ENCODE measurements around the gene ROPN1.
A peak's percentile ranks its signal among the peaks of the same experiment; 100 is the strongest.
"Not testable (repeated sequence)": the region's sequence is repeated elsewhere in the genome, so short reads cannot be mapped to it uniquely, and the experiment has no call there.

ROPN1 gene

DNA sequence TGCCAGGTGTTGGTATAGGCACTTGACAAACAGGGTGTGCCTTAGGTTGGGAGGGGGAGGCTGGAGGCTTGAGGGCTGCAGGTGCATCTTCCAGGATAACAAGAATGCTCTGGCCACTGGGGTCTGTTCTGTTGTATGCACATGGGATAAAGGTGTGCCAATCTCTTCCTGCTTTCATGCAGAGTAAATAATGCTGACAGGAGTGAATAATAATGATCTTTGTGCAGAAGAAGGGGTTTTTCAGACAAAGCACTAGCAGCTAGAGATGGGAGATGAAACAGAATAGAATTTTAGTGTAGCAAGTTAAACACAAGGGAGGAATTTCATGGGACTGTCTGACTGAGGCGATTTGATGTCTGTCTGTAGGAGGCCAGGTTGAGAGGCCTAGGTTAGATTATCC lies 1.9 kb upstream of the ROPN1 start:
- DNase-seq, result no peak

DNA sequence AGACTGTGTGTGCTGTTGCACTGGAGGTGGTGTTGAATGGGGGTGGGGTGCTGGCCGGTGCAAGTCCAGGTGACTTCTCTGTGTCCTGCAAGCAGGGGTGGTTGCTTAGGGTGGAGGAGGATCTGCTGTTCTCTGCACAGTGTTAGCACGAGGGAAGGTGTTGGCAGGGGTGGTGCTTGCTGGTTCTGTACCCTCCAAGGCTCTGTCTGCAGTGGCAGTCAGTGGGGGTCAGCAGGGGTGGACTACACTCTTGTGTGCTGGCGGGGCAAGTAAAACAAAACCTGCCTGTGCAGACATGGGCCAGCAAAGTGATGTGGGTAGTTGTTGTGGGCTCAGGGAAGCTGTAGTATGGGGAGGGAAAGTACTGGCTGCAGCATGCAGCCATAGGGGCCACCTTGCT lies 5.5 kb downstream of the ROPN1 start:
- DNase-seq, result no peak

DNA sequence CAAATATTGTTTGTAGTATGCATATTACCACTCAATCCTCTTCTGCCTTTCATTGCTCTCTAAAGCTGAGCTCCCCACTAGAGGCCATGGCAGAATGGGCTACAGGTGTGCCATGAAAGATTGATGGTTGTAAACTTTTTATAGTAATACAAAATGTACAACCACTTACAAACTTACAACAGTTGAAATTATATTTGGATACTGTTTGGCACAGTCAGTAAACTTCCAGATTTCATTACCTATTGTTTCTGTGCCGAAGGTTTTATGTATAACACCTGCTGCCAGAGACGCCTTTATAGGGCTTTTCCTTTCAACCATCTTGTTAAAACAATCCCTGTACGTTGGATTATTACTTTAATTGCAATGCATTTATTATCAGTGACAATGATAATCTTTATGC lies 7.0 kb downstream of the ROPN1 start:
- no peak for DNase-seq

DNA sequence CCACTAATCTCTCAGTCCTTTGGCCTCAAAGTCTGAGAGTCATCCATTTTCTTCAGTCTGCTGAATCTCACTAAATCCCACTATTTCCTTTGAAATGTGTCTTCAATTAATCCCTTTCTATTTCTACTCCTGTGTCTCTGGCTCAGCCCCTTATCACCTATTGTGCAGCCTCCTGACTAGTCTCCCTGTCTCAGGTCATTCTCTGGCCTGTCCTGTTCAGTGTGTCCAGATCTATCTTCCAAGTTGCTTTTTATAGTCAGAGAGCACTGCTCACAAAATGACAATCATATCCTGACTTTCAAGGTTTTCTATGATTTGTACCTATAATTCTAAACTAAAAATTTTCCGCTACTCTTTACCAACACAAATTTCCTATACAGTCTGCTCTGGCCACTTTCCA lies 7.6 kb downstream of the ROPN1 start:
- DNase-seq, result no peak

DNA sequence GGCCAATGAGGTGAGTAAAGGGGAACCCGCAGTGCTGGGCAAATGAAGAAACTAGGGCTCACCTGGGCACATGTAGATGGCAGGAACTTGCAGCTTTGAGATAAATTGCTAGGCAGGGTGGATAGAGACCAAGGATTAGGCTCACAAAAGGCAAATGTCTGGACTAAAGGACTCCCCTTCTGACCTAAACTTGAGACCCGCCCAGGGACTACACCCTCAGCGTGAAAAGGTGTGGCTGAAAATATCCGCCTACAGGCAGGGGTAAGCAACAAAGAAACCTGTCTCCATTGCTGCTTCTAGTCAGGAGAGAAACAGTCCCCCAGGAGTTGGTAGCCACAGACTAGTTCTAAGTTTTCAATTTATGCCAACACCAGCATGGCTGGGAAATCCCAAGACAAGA lies 10.6 kb downstream of the ROPN1 start:
- DNase-seq, result not testable (repeated sequence)

DNA sequence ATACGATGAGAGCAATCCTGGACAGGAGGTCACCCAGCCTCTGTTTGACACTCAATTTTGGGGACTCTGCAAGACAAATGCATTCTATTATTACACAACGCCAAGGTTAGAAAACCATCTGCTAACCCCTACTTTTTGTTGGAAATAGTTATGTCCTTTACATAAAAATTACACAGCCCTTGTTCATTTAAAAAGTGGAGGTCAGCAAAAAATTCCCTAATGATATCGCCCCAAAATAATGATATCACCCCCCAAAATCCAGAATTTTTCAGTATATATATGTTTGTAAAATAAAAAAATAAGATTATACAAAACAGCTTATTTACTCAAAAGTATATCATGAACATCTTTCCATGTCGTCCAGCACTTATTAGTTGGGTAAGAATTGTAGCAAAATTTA lies 11.4 kb downstream of the ROPN1 start:
- DNase-seq, result no peak

DNA sequence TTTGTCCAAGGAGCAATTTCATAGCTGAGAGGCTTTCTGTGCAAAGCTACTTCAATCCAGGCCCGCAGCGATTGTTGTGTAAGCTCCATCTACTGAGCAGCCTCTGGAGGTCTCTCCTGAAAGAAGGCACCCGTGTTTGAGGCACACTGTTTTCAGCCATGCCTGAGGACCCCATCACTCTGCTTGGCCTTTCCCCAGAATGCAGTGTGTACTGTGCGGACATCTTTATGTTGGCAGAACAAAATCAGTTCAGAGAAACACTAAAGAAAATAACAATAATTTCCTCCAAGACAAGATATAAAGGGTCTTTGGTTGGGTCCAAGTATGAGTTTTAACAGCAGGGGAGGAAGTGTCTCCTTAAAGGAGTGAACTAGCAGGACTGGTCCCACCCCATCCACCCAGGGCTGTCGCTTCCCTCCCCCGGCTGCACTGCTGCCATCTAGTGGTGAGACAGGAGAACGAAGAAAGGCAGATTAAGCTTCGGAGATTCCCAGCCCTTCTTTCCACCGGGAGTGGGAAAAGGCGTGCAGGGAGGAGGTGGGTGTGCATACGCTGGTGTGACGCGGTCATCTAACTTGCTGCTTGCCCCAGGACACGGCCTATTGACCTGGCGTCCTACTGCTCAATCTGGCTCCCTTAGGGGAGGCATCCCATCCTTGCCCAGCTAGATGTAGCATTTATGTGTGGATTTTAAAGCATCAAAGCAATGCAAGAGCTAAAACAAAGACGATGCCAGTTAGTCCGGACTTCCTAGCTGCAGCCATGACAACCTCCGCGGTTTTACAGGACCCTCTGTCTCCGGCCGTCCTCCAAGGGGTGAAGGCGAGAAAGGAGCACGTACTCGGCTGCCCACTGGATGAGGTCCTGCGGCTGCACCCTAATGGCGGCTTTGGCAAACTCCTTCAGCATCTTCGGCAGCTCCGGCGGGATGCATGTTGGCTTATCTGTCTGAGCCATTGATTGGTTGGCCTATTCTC lies 12.1 kb downstream of the ROPN1 start:
- not testable (repeated sequence) for DNase-seq

DNA sequence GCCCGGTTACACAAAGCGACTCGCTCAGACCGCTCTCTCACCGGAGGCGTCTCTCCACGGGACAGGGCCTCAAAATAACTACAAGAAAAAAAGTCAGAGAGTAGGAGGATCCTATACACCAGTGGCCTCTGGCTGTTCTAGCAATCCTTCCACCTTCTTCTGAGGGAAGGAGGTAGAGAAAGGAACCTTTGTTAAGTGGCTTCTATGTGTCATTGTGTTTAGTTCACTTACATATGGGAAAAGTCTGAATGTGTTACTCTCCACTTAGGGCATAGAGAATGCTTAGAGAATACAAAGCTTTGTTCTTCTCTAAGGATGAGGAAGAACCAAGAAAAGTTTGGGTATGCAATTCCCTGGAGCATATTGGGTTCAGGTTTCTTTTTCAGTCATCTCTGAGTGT lies 15.0 kb downstream of the ROPN1 start:
- DNase-seq, result not testable (repeated sequence)

DNA sequence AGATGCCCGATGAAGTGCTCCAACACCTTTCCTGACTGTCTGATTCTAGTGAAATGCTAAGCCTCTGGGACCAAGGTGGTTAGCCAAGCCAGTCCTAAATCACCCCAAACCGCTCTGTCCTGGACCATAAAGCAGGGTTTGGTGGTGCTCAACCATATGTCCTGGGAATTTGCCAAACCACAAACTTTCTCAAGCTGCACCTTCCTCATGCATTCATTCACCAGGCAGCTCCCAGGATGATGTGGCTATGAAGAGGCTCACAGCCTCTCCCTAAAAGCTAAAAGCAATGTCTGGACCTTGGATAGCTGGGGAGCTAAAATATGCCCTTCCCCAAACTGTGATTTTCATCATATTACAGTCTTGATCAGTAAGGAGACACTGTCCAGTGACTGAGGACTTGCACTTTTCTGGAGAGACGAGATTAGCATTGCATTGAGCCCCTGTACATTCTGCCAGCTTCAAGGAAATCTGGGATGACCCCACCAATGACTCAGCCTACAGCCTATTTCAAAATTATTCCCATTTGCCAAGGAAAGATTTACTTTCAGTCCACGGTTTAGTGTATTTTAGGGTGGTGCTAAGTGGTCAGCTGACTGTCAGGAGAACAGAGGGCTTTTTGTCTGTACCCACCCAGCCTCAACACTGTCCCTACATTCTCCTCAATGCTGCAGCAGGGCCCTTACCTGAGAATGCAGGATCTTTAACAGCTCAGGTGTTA lies 15.6 kb downstream of the ROPN1 start:
- not testable (repeated sequence) for DNase-seq

DNA sequence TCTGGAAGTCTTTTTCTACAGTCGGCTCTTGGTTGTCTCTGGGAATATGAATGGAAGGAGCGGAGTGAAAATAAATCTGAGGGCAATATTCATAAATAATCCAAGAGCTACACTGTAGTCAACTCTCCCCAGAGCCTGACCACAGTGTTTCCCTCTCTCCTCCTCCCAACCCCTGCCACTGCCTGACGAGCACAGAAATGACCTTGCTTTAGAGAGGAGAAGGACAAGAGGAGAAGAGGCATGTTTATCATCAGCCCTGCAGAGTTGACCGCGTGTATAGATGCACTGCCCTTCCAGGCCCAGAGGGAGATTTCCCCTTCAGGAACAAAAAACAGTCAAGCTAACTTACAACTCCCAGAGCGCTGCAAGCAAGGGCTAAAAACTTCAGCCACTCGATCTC lies 16.9 kb downstream of the ROPN1 start:
- not testable (repeated sequence) for DNase-seq

DNA sequence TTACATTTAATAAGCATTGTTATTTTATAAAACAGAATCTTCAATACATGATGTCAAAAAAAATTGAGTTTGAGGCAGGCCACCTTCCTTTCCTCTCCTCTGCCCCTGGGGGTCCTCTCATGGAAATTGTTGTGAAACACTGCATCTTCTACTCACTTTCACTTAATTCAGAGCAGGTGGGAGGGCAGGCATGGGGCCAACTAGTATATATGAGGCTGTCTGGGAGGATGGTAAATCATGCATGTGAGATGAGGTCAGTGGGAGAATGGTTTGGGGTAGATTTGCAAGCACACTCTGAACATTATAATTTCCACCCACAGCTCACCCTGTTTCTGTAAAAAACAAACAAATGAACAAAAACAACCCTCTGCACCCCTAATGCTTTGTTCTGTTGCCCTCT lies 20.5 kb downstream of the ROPN1 start:
- no peak for DNase-seq

DNA sequence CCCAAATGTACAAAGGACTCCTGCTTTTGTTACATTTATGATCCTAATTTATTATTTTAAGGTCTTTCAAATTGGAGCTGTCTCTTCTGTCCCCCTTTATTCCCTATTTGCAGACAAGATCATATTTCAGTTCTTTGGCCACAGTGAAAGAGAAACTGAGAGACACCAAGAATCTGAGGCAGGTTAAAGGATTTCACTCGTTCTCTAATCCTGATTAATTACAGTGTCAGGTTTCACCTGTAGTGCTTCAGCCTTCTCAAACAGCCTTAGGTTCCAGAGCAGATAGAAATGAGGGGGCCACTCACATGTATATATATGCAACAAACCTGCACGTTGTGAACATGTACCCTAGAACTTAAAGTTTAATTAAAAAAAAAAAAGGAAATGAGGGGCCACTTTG lies 24.7 kb downstream of the ROPN1 start:
- not testable (repeated sequence) for DNase-seq

DNA sequence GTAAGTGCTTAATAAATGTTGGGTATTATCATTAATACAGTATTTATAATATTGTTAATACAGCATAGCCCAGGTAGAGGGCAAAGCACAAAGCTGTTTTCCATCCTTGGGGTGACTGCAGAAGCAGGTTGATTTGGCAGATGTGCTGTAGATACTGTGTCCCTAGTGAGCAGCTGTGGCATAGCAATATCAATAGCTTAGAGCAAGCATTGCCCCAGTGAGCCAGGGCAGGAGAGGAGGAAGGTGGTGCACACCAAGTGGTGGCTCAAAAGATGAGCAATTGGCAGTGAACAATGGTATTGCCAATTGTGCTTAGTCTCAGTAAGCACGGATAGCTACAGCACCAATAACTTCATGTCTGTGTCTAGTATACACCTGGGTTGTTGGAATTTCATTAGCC lies 25.1 kb downstream of the ROPN1 start:
- not testable (repeated sequence) for DNase-seq

DNA sequence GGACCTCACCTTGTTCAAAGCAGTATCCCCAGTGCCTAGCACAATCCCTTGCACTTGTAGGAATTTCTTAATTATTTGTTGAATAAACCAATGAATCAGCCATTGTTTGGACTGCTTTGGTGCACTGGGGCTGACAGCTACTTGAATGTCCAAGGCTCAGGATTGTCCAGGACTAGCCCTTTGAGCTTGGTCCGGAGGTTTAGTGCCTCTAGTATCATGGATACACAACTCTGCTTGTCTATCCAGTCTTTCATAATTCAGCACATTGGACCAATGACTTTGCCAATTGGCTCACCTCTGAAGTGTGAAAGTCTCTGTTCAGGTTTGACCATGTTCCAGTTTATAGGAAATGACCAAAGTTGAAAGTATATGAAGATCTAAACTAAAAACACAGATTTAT lies 27.1 kb downstream of the ROPN1 start:
- DNase-seq, result not testable (repeated sequence)

DNA sequence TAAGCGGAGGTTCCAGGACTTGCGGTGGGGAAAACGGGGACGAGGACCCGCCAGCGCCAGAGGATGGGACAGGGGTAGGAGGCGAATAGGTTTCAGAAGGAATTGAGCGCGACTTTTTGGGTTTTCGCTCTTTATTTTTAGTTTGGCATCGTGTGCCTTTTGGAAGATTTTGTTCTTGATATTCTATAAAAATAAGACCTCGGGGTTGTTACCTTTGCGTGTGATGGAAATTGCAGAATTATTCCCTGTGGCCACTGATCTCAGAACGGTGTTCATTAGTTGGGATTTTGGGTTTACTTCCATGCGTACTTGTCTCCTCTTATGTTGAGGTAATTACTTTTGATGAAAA lies 30.4 kb downstream of the ROPN1 start:
- no peak for DNase-seq

DNA sequence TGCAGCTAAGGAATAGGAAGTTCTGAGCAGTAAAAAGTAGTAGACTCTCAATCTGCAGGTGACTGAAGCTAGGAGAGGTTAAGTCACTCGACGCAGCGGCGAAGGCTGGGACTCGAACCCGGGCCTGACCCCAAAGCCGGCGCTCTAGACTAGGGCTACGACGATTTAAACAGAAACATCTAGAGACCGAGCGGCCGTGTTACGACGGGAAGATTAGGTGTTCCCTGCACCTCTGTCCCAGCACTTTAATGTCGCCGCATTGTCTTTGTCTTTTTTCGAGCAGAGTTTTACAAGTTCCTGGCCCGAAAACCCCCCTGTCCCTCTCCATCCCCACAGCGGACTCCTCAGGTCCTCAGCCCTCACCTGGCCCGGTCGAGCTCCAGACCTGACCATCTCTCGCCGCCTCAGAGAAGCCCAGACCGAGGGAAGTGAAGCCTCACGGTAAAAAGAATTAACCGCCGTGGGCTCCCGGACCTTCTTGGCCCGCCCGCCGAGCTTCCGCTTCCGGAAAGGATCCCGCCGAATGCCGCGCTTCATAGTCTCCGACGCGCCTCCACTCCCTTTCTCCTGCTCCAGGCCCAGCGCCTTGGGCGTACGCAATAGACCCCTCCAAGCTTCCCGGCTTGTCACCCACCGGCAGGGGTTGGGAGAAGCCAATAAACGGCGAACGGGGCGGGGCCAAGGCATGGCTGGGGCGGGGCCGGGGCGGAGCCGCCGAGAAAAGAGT lies 31.0 kb downstream of the ROPN1 start, which contains the start of gene CCDC14:
TSS of gene CCDC14 (minus strand) at position 449 of the 727 bp plus-strand sequence. CDS start at position 393, 56 bp downstream.
- DNase-seq, result peak; percentile 78

DNA sequence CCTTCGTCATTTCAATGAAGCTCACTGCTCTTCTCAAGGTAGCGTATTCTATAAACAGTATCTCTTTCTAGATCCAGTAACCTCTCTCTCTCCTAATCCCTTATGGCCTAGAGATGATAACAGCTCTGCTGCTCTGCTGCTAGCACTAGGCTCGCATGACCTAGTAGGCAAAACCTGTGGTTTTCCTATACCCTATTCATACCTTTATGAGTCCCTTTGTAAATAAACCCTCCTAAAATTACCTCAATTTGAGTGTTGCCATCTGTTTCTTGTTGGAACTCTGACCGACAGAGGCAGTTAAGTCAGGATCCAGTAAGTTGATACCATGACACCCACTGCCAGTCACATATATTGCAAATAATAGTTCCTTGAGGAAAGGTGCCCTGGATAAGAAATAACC lies 38.2 kb downstream of the ROPN1 start:
- no peak for DNase-seq

DNA sequence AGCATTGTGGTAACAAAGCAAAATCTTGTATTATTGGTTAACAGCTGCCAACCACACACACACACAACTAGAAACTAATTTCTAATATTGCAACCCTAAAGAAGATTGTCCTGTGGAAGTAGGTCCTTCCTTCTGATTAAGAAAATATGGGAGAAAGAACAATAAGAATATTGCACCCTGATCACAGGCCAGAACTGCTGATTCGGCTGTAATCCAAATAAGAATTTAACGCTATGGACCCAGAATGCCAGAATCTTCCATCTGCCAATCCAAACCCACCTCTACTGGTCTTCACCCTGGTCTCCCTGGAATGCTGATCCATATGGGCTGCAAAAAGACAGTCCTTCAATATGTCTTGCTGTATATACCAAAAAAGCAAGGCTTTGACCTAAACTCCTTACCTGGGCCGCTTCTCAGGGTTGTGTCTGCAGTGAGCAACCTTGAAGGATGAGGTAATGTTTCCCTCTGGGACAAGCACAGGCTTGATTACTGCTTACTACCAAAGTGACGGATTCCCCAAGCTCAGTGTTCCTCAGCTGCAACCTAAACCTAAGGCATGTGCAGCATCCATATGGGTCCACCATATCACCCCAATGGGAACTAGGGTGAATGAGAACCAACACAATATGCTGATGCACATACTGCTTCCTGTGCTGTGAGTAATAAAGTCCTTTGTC lies 38.9 kb downstream of the ROPN1 start:
- no peak for DNase-seq

DNA sequence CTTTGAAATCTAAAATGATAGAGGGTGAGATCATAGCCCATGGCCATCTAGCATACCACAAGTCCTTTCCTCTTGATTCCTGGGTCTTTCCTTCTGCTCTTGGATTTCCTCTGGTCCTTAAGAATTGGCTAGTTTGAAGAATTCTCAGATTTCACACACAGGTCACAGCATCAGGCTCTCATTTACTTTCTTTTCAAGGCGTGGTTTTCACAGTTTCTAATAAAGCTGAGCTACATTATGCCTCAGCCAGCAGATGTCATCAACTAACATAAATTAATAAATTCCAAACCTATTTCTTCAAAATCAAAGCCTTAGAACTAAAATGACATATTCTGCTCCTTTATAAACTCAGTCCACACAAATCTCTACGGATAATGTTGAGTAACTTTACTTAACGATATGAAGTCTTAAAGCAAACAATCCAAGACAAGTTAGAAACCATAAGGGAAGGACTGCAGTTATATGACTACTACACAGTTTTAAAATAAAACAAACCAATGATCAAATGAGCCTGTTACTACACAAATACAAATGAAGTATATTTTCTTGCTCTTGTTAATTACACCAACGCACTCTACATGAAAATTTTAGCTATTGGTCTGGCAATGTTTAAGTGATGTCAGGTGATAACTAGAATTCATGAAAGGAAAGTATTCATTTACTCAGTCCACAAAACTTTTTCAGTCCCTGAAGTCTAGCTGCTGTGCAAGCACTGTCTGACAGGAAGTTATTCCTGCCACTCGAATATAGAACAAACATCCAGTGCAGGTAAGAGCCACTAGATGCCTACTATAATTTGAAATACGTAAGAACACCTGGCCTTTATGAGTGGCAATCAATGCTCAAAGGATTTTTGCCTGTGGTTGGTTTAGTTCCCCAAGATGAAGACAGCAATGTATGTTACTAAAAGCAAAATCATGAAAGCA lies 40.1 kb downstream of the ROPN1 start:
- no peak for DNase-seq

DNA sequence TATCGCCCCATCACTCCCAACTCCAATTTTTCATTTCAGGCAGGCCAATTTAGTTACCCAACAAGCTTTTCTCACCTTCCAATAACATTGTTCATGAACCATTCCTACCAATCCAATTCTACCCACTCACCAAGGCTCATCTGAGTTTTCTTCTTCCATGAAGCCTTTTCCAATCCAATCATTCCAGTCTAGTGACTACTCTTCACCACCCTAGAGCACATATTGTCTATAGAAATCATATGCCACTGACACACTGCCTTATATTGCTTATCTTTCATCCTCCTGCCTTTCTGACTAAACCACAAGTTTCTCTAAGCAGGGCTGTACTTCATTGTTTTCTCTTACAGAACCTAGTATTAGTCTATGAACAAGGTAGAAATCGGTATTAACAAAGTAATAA lies 42.3 kb downstream of the ROPN1 start:
- DNase-seq, result no peak

DNA sequence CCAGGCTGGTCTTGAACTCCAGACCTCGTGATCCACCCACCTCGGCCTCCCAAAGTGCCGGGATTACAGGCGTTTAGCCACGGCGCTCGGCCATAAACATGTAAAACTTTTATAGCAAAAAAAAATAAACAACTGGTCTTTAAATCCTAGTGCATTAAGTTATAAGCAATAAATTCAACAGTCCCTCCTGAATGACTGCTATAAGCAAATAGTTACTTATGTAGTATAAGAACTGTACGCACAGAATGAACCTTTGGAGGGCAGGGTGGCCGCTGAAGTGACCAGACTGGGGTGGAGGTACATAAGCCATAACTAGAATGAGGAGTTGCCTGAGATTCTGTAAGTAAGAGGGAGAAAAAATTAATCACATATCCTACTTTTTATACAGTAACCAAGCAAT lies 43.5 kb downstream of the ROPN1 start:
- no peak for DNase-seq

DNA sequence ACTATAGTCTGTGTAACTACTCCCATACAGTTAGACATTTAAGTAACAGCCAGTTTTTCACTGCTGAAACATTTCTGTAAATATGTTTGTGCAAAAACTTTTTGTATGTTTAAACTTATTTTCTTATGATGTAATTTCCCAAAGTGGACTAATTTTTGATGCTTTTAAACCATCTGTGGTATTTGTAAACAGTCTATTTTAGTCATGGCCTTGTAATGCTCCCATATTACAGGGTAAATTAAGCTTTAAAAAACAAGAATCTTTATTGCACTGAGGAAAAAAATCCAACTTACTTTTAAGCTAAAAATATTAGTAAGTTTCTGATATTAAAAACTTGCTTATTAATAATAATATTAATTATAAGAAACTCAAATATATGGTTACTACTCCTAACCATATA lies 44.4 kb downstream of the ROPN1 start:
- no peak for DNase-seq

Measured in stimulated activated CD4-positive, alpha-beta T cell treated with anti-CD3 and anti-CD28 coated beads, Interleukin-12 subunit alpha, Interleukin-12 subunit beta, amount 100 ng/mL, for 4 hours (primary cell).